ENCODE results near the gene VPS54.

- TF ChIP-seq CTCF (IDR thresholded peaks at IDR 0.05) (no peak), POLR2A (IDR thresholded peaks at IDR 0.05) (no peak)
Observed at GRCh38 chr2:64015898-64016297, 3.3 kb downstream of the VPS54 start.
